Inflammatory macrophage treated with lipopolysaccharide for 4 hours (primary cell): ENCODE results near the gene CLEC16A.

Experiments
- DNase-seq: peaks from one replicate; pipeline ENCODE4 v3.0.0-alpha.2; 2020

The CLEC16A gene

GRCh38 chr16:11128211-11129141, 184.1 kb downstream of the CLEC16A start:
- peak; percentile 52 for DNase-seq

DNA sequence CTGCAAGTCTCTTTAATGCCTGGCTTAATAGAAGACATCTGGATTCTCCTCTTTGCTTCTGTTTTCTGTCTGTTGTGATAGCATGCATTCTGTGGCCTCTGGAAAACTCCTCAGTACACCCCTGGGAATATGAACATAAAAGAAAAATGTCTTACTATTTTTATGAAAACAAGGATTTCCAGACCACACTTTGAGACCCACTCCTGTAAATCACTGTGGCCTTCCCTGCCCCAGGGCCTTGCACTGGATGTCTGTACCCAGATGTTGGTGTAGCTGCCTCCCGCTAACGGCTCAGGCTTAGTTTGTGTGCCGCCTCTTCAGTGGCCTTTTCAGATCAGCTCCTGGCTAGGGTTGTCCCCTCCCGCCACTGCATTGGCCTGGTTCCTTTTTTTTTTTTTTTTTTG, 185.0 kb downstream of the CLEC16A start:
- peak; percentile 37 for DNase-seq

DNA sequence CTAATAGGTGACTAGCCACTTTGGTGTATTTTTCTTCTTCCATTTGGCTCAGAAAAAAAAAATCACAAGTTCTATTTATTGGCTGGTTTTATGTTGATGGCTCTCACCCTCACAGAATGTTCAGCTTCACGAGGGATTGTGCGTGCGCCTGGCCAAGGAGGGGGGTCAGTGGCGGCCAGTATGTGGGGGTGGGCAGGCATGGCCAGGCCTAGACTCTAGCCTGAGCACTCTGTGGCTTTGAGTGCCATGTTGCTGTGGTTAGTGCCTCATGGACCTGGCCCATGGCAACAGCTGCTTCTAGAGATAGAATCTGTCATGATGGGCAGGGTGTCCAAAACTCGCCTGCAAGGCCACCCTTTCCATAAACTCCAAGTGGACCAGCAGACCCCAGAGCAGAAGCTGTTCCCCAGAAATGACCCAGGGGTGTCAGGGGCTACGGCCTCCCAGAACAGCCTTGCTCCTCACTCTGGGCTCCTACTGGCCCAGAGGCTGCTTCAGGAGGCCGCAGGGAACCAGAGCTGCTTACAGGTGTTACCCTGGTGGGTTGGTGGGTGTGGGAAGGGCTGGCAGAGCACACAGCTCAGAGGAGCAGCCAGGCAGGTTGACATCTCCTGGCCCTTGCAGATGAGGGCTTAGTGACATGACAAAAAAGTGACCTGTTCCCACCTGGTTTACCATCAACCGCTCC, 186.8 kb downstream of the CLEC16A start:
- no peak for DNase-seq

DNA sequence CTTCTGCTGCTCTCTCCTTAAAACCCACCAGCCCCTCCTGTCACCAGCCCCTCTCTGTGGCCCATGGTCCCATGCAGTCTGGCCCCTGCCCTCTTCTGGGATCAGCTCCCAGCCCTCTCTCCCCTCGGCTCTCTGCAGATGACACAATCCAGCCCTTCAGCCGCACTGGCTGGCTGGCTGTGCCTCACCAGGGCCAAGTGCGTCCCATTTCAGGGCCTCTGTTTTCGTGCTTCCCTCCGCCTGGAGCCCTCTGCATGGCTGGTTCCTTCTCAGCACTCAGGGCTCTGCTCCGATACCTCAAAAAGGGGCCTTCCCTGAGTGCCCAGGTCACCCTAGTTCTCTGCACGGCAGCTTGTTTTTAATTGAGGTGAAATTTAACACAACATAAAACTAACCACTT, 187.3 kb downstream of the CLEC16A start:
- DNase-seq: no peak

DNA sequence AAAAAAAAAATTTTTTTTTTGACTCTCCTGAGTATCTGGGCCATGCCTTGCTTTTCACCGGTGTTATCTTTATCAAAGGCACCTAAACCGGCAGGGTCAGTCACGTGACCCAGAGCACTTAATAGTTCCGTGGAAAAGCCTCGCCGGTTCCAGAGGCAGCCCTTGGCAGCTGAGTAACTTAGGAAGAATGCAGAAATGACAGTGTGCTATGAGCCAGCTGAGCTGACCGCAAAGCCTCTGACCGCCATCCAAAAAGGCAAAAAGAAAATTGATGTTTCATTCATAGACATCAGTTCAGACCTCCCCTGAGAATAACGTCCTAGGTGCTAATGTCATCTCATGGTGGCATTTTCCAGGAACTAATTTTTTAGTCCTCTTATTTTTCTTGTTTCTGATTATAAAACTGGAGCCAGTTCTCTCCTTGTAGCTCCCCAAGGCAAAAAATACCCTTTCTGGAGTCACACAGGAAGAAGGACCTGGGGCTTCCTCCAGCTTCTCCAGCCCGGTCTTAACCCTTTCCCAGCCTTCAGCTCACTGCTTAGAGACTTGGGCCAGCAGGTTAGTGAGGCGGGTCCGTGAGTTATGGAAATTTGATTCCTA, 189.1 kb downstream of the CLEC16A start:
- DNase-seq: peak; percentile 36

GRCh38 chr16:11134722-11135463, 190.5 kb downstream of the CLEC16A start:
- no peak for DNase-seq

DNA sequence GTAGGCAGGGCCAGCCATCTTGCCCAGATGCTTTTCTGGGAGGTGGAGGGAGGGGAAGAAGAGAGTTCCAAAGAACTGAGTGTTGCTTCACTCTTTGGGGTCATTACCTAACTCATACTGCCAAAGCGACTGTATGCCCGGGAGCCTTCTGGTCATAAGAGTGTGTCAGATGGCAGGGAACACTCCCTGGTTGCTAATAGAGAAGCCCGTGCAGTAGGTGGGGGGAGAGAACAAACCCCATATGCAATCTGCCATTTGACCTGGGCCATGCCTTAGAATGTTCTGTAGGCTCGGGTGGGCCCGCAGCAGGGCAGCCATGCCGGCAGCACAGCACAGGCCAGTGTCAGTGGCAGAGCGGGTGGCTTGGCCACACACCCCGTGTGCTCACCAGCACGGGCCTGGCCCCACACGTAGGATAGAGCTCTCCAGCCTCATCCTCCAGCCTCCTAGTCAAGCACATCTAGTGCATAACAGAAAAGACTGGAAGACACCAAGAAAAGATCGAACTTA, 191.2 kb downstream of the CLEC16A start:
- peak; percentile 85 for DNase-seq

DNA sequence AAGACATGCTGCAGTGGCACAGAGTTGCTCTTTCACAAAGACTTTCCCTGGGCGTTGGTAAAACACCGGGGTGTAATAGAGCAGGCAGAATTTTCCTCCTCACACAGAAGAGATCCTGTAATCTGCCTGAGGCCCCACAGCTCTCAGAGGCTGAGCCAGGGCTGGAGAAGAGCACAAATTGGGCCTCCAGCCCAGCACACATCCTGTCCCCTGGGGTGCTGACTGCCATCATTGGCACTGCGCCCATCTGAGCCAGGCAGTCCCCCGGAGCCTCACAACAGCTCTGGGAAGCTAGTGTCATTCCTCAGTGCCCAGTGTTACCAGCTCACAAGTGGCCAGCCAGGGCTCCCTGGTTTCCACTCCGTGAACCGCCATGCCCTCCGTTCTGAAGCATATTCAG, 192.2 kb downstream of the CLEC16A start:
- no peak for DNase-seq

DNA sequence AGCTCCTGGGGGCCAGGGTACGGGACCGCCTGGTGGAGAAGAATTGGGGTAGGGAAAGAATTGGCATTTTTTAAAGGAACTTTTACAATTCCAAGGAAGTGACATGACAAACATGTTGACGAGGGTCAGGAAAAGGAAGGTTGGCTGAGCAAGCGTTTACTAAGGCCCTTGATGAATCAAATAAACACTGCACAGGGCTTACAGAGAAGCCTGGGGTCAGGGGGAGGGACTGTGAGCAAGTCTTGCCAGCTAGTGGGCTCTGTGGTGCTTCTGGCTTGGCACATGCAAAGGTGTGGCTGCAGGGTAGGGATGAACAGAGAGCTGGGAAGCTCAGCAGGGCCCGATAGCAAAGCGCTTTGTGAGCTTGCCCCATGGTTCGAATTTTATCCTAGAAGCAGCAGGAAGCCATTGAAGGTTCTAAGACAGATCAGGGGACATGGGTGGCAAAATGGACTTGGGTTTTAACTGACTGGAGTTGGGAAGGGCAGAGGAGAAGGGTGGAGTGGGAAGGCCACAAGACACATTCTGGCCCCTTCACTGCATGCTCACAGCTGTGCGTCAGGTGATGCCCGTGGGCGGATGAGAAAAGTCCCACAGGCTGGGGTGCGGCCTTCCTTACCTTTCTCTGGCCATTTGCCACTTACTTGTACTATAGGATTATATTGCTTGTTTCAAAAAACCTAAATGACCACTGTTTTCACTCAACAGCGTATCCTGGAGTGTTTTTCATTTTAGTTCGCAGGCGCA, 193.8 kb downstream of the CLEC16A start:
- no peak for DNase-seq

DNA sequence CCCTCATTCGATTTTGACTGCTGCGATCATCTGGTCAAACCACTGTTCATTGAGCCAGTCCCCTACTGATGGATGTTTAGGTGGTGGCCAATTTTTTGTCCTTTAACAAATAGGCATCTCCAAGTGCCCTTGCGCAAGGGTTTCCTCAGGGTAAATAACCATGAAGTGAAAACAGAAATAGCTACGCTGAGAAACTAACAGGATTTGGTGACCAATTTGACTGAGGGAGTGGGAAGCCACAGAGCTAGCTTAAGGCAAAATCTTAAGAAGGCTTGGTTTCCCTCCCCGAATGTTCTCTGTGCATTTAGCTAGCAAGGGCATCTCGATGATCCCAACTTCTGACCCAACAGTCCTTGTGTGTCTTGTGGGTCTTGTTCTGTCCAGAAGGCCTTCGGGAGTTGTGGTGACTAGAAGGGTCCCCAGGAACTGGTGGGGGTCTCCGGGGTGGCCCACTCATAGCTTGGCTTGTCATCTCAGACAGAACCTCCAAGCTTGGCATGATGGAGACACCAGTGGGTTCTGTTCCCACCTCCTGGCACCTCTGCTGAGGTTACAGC, 194.5 kb downstream of the CLEC16A start:
- DNase-seq: peak; percentile 52

DNA sequence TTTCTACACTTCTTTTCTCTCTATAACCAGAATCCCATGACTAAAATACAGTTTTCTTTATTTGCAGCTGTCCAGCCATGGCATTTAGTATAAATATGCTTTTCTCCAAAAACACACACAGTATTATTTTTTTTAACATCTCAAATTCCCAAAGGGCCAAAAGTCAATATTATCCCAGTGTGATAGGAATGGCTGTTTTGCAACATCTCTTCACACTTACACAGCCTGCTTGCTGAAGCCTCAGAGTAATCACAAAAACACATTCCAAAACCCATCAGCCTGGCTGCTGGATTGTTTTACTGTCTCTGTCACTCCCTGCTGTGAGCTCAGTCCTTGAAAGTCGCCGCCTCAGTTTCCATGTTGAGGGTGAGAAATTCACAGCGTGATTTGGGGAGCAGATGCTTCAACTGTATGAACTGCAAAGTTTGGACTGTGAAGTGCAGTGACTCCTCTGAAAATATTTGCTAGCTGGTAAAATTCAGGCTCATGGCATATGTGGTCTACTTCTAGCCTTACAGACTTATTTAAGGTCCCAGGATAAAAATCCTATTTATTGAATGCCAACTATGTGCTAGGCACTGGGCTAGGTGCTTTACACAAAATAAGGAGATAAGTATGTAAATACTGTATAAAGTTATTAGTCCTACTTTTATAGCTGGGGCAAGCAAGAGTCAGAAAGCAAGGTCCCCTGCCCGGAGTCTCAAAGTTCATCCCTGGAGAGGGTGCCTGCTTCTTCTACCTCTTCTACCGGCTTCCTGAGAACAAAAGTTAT, 195.1 kb downstream of the CLEC16A start:
- DNase-seq: no peak

GRCh38 chr16:11140098-11140375, 195.7 kb downstream of the CLEC16A start:
- DNase-seq: no peak

GRCh38 chr16:11140466-11140865, 196.1 kb downstream of the CLEC16A start:
- no peak for DNase-seq

DNA sequence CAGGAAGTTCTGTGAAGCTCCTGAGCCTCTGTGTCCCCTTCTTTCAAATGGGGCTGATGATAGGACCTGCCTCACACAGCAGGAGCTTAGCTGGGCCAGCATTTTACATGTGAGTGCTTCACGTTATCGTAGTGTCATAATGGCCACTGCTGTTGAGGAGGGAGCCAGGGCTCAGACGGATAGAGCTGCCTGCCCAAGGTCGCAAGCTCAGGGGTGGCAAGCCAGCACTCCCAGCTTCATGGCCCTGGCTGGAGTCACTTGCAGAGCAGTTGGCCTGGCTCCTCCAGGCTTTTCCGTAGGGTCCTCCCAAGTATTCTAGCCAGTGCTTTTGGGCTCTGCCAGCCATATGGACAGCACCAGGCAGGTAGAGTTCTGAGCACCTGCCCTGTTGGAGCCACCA, 196.5 kb downstream of the CLEC16A start:
- DNase-seq: no peak

DNA sequence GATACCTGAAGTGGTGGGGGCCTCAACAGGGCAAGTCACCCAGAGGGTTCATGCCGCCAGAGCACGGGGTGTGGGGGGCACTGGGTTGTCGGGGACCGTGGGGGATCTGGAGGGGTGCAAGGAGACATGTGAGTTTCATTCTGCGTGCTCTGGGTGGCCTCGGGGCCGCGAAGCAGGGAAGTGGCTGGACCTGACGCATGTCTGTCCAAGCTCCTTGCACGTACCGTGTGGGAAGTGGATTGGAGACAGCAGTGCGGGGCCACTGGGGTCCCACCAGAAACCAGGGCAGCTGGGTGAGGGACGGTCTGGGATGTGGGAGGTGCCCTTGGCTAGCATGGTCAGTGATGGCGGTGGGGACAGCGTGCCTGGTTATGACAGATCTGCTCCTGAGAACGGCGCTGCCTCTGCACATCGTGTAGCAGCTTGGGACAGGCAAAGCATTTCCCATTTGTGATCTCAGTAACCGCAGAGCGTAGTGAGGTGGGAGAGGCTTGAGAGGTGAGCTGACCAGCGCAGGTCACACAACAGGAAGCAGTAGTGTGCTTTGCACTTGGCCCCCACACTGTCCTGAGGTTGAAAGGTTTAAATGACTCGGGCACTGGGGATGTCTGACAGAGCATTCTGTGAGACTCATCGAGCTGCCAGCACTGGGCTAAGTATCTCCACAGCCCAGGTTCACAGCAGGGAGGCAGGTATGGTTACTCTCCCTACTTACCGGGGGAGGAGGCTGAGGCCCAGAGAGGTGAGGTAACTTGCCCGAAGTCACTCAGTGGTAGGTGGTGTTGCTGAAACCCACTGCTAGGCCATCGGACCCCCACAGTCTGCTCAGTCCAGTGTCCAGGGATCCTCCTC, 197.3 kb downstream of the CLEC16A start:
- no peak for DNase-seq

DNA sequence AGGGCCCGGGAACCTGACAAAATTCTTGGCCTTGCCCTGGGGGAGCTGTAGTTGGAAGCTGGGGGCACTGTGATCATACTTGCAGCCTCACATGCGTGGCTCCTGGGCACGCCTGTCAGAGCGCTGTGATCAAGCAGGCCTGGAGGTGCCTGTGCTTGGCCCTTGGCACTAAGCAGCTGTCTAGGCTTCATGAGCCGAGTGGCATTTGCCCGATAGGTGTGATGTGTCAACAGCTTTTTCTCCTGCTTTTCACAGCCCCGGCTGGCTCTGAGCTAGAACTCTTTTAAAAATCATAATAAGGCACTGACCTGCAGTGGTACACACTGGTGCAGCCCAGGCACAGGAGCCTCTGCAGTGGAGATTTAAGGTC, 197.9 kb downstream of the CLEC16A start:
- no peak for DNase-seq

- DNase-seq: no peak
Measured at GRCh38 chr16:11142951-11143350, 198.6 kb downstream of the CLEC16A start.

GRCh38 chr16:11143372-11144035, 199.1 kb downstream of the CLEC16A start:
- DNase-seq: no peak

DNA sequence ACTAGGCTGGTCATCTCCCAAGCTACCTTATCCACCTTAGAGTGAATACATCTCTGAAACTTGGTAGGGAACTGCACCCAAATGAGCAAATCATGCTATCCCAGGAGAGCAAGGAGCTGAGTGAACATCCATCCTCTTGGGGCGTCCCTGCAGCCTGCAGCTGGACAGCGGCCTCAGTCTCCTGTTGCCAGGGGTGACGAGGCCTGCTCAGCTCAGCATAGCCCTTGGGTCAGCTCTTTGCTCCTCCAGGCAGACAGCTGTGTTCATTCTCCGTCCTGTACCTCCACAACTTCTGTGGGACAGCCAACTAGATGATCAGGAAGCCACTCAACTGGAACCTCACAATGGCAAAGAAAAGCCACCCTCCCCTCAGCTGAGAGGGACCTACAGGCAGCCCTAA, 199.8 kb downstream of the CLEC16A start:
- no peak for DNase-seq
